Measurements from ENCODE around the gene MGST2.

Gene MGST2

GRCh38 chr4:139738846-139739613, 73.4 kb downstream of the MGST2 start:
- DNase-seq (ENCODE audit: low spot score): no peak

- no peak for DNase-seq (ENCODE audit: low spot score)
Observed at GRCh38 chr4:139740121-139740520, 74.5 kb downstream of the MGST2 start.

GRCh38 chr4:139740531-139741041, 75.0 kb downstream of the MGST2 start:
- DNase-seq (ENCODE audit: low spot score): no peak

GRCh38 chr4:139743027-139743426, 77.4 kb downstream of the MGST2 start:
- no peak for DNase-seq (ENCODE audit: low spot score)

- no peak for DNase-seq (ENCODE audit: low spot score)
Observed at GRCh38 chr4:139744232-139744631, 78.6 kb downstream of the MGST2 start.

GRCh38 chr4:139745111-139745639, 79.6 kb downstream of the MGST2 start:
- DNase-seq (ENCODE audit: low spot score): no peak

GRCh38 chr4:139746431-139747171, 81.0 kb downstream of the MGST2 start:
- DNase-seq (ENCODE audit: low spot score): no peak

- no peak for DNase-seq (ENCODE audit: low spot score)
Observed at GRCh38 chr4:139749338-139749737, 83.7 kb downstream of the MGST2 start.

GRCh38 chr4:139749835-139750498, 84.3 kb downstream of the MGST2 start:
- DNase-seq (ENCODE audit: low spot score): no peak

GRCh38 chr4:139753686-139754085, 88.1 kb downstream of the MGST2 start:
- no peak for DNase-seq (ENCODE audit: low spot score)

All from kidney capillary endothelial cell (primary cell).